GM23338 (cell line): ENCODE data around the gene HES3. TPM values are rescaled to one million over a fixed set of nuclear protein-coding genes. Genes with fewer than 3 reads are reported as not detected.

Experiments
- ATAC-seq: fragments of 200-7000 bp; cut with Tn5 transposase; 3 replicates; pipeline ENCODE4 v1.9.1; 2020
- DNase-seq: peaks from one replicate; pipeline ENCODE4 v3.0.0-alpha.2; 2015; ENCODE audit warnings: low spot score
- H2AFZ ChIP-seq: fragments of 200-600 bp; sonication (generic); 2 replicates; pipeline ENCODE4 v1.8.0; 2016; ENCODE audit warnings: antibody characterized with exemption, mild to moderate bottlenecking, moderate library complexity
- H3F3A ChIP-seq: fragments of 200-600 bp; sonication (generic); replicated peaks from 2 replicates; pipeline ENCODE4 v1.8.0; 2017; ENCODE audit warnings: antibody characterized with exemption, mixed run types, low read depth
- H3K27ac ChIP-seq: fragments of 200-600 bp; sonication (generic); 2 replicates; pipeline ENCODE4 v1.6.1; 2016; ENCODE audit warnings: low read depth
- H3K27me3 ChIP-seq: fragments of 200-600 bp; sonication (generic); 2 replicates; pipeline ENCODE4 v1.8.0; 2016; ENCODE audit warnings: mild to moderate bottlenecking, mixed run types, moderate library complexity; ENCODE audit not compliant: insufficient read depth
- H3K36me3 ChIP-seq: fragments of 200-600 bp; sonication (generic); 2 replicates; pipeline ENCODE4 v1.8.0; 2016; ENCODE audit warnings: mild to moderate bottlenecking; ENCODE audit not compliant: insufficient read depth
- H3K4me1 ChIP-seq: fragments of 200-600 bp; sonication (generic); 2 replicates; pipeline ENCODE4 v1.8.0; 2016; ENCODE audit warnings: mild to moderate bottlenecking, moderate library complexity; ENCODE audit not compliant: insufficient read depth
- H3K4me2 ChIP-seq: fragments of 200-600 bp; sonication (generic); 2 replicates; pipeline ENCODE4 v1.7.1; 2017; ENCODE audit warnings: mixed run types
- H3K4me3 ChIP-seq: fragments of 200-600 bp; sonication (generic); 2 replicates; pipeline ENCODE4 v1.6.1; 2016; ENCODE audit warnings: mixed run types
- H3K79me2 ChIP-seq: fragments of 200-600 bp; sonication (generic); replicated peaks from 2 replicates; pipeline ENCODE4 v1.8.0; 2017; ENCODE audit warnings: mild to moderate bottlenecking; ENCODE audit not compliant: insufficient read depth
- H3K9me2 ChIP-seq: fragments of 200-600 bp; sonication (generic); 2 replicates; pipeline ENCODE4 v1.8.0; 2017; ENCODE audit not compliant: insufficient read depth
- H4K20me1 ChIP-seq: fragments of 200-600 bp; sonication (generic); replicated peaks from 2 replicates; pipeline ENCODE4 v1.8.0; 2017; ENCODE audit warnings: mild to moderate bottlenecking; ENCODE audit not compliant: insufficient read depth
- H3K27ac Mint-ChIP-seq: 2 replicates; pipeline ENCODE4 v1.8.0; 2020; ENCODE audit warnings: inconsistent platforms, mild to moderate bottlenecking, moderate library complexity, mixed read lengths
- H3K27me3 Mint-ChIP-seq: 3 replicates; pipeline ENCODE4 v1.8.0; 2022; ENCODE audit warnings: low read depth, mild to moderate bottlenecking, moderate library complexity, mixed read lengths, inconsistent platforms; ENCODE audit not compliant: insufficient read depth, poor library complexity
- H3K36me3 Mint-ChIP-seq: 3 replicates; pipeline ENCODE4 v1.8.0; 2021; ENCODE audit warnings: low read depth, mild to moderate bottlenecking, inconsistent platforms, moderate library complexity, mixed read lengths
- H3K4me1 Mint-ChIP-seq: 3 replicates; pipeline ENCODE4 v1.8.0; 2020; ENCODE audit warnings: mild to moderate bottlenecking, inconsistent platforms, mixed read lengths
- H3K4me3 Mint-ChIP-seq: 3 replicates; pipeline ENCODE4 v1.8.0; 2021; ENCODE audit warnings: moderate library complexity, mild to moderate bottlenecking, inconsistent platforms, mixed read lengths
- H3K9me3 Mint-ChIP-seq: 3 replicates; pipeline ENCODE4 v1.8.0; 2020; ENCODE audit warnings: moderate library complexity, mild to moderate bottlenecking, inconsistent platforms, mixed read lengths
- CREB1 ChIP-seq: fragments of 250-450 bp; sonication (Bioruptor Pico); IDR thresholded peaks from 2 replicates; pipeline ENCODE4 v1.5.0; 2020; ENCODE audit warnings: low read depth, mild to moderate bottlenecking, moderate library complexity
- EZH2 ChIP-seq: fragments of 200-600 bp; sonication (generic); IDR thresholded peaks from one replicate; pipeline ENCODE4 v1.8.0; 2017; ENCODE audit warnings: antibody characterized with exemption, mild to moderate bottlenecking, low read depth; ENCODE audit not compliant: unreplicated experiment
- EZH2phosphoT487 ChIP-seq: fragments of 200-600 bp; sonication (generic); IDR thresholded peaks from one replicate; pipeline ENCODE4 v1.8.1; 2018; ENCODE audit warnings: antibody characterized with exemption; ENCODE audit not compliant: unreplicated experiment
- JUNB ChIP-seq: IDR thresholded peaks from one replicate; pipeline ENCODE4 v1.6.1; 2016; ENCODE audit warnings: antibody characterized with exemption; ENCODE audit not compliant: unreplicated experiment
- NANOG ChIP-seq: IDR thresholded peaks from 2 replicates; pipeline ENCODE4 v1.6.1; 2016; ENCODE audit warnings: antibody characterized with exemption, borderline replicate concordance
- POLR2AphosphoS5 ChIP-seq: IDR thresholded peaks from 2 replicates; pipeline ENCODE4 v1.6.1; 2016; ENCODE audit warnings: antibody characterized with exemption, low read depth
- polyA plus RNA-seq: library from polyadenylated mRNA; unstranded; fragments of >200 nt; fragmentation: Nextera tagmentation; extraction: Ambion mirVana; gene quantifications from 2 replicates; pipeline ENCODE4 v1.2.1, GENCODE V29; 2016
- total RNA-seq: library from RNA; depleted of rRNA; stranded (reverse); fragments of >200 nt; shearing (Covaris generic); gene quantifications from 2 replicates; pipeline ENCODE4 v1.2.3, GENCODE V29; 2014
- TF ChIP-seq, protein P1 (sequence below): IDR thresholded peaks from one replicate; pipeline ENCODE4 v1.6.1; 2018; ENCODE audit warnings: antibody characterized with exemption; ENCODE audit not compliant: unreplicated experiment

The HES3 gene
- total and polyA plus RNA-seq, 2 experiments from 2014 or later, result 7.1 to 50.4 TPM

DNA sequence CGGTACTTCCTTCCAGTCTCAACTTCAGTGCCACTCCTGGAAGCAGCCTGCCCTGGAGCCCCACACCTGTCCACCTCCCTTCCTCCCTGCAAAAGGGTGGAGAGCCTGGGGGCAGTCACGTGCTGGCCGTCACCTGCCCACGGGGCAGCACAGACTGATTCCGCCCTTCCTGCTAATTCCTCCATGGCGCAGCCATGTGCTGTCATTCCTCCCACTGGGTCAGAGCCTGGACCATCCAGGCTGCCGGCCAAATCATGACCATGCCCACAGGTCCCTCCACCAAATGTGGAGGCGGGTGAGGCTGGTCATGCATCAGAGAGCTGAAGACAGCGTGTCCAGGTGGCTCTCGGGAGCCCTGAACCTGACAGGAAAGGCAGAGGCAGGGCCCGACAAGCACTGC lies 41.4 kb downstream of the HES3 start:
- H3K27ac ChIP-seq, result no peak overlapping the region
- Mint-ChIP-seq H3K9me3 (no peaks in the 10 kb centered on the region), H3K27ac (0 out of 2 replicates have a peak overlapping the region, but pooled peaks have one; percentile 47), H3K4me1 (no peaks in the 10 kb centered on the region; the same call in 2 of the 3 replicates), H3K27me3 (peaks cover 3% of the 10 kb centered on the region), H3K36me3 (no peaks in the 10 kb centered on the region), H3K4me3 (no peak overlapping the region)
- no peaks in the 10 kb centered on the region for H3F3A ChIP-seq
- H3K4me1 ChIP-seq, result no peaks in the 10 kb centered on the region
- no peaks in the 10 kb centered on the region for H3K36me3 ChIP-seq
- TF ChIP-seq EZH2phosphoT487 (no peak), CREB1 (CRISPR knock-in tag) (no peak), POLR2AphosphoS5 (no peak), JUNB (no peak), NANOG (no peak), EZH2 (no peak)
- TF ChIP-seq, protein P1, sequence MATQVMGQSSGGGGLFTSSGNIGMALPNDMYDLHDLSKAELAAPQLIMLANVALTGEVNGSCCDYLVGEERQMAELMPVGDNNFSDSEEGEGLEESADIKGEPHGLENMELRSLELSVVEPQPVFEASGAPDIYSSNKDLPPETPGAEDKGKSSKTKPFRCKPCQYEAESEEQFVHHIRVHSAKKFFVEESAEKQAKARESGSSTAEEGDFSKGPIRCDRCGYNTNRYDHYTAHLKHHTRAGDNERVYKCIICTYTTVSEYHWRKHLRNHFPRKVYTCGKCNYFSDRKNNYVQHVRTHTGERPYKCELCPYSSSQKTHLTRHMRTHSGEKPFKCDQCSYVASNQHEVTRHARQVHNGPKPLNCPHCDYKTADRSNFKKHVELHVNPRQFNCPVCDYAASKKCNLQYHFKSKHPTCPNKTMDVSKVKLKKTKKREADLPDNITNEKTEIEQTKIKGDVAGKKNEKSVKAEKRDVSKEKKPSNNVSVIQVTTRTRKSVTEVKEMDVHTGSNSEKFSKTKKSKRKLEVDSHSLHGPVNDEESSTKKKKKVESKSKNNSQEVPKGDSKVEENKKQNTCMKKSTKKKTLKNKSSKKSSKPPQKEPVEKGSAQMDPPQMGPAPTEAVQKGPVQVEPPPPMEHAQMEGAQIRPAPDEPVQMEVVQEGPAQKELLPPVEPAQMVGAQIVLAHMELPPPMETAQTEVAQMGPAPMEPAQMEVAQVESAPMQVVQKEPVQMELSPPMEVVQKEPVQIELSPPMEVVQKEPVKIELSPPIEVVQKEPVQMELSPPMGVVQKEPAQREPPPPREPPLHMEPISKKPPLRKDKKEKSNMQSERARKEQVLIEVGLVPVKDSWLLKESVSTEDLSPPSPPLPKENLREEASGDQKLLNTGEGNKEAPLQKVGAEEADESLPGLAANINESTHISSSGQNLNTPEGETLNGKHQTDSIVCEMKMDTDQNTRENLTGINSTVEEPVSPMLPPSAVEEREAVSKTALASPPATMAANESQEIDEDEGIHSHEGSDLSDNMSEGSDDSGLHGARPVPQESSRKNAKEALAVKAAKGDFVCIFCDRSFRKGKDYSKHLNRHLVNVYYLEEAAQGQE, result no peak
- H3K9me2 ChIP-seq, result no peaks in the 10 kb centered on the region
- no peaks in the 10 kb centered on the region for H4K20me1 ChIP-seq
- no peak overlapping the region for H3K4me3 ChIP-seq
- no peak overlapping the region for H3K4me2 ChIP-seq
- no peak for ATAC-seq
- H3K27me3 ChIP-seq, result no peaks in the 10 kb centered on the region
- no peaks in the 10 kb centered on the region for H3K79me2 ChIP-seq
- H2AFZ ChIP-seq, result no peak overlapping the region
- no peak for DNase-seq

DNA sequence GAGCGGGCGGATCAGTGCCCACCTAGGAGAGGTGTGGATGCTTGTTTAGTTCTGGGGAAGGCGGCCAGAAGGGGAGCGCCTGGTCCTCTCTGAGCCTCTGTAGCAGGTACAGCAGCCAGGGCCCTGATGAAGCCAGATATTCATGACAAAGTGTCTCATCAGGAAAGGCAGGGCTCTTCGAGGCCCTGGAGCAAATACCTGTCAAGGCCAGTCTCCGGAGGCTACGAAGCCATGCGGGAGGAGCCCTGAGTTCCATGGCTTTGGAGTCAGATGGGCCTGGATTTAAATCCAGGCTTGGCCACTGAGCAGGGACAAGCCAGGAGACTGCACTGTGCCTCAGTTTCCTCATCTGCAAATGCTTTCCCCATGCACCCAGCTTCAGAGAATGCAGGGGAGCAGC lies 42.3 kb downstream of the HES3 start:
- H3K4me3 ChIP-seq, result no peak overlapping the region
- H3K4me1 ChIP-seq, result no peaks in the 10 kb centered on the region
- no peaks in the 10 kb centered on the region; the same call in 1 of the 2 replicates for H3F3A ChIP-seq
- Mint-ChIP-seq H3K4me1 (no peaks in the 10 kb centered on the region; the same call in 2 of the 3 replicates), H3K27ac (no peak overlapping the region), H3K9me3 (no peaks in the 10 kb centered on the region), H3K27me3 (peaks cover 4% of the 10 kb centered on the region), H3K4me3 (no peak overlapping the region), H3K36me3 (no peaks in the 10 kb centered on the region)
- H4K20me1 ChIP-seq, result no peaks in the 10 kb centered on the region
- H3K36me3 ChIP-seq, result no peaks in the 10 kb centered on the region
- ATAC-seq (no peak), DNase-seq (no peak)
- H3K79me2 ChIP-seq, result no peaks in the 10 kb centered on the region
- H2AFZ ChIP-seq, result no peak overlapping the region
- H3K9me2 ChIP-seq, result no peaks in the 10 kb centered on the region
- H3K27me3 ChIP-seq, result no peaks in the 10 kb centered on the region
- no peak overlapping the region for H3K4me2 ChIP-seq
- TF ChIP-seq, protein P1, result no peak
- H3K27ac ChIP-seq, result peak overlapping the region; percentile 63; the same call in 1 of the 2 replicates
